COLO668 (cell line): ENCODE measurements around the gene CLASP1.

ENCODE experiments used
- DNase-seq: peaks from one replicate; lab custom pipeline; 2025; ENCODE audit not compliant: unreplicated experiment; lab: John Stamatoyannopoulos, UW

The CLASP1 gene

GRCh38 chr2:121506621-121507020 lies 142.6 kb downstream of the CLASP1 start:
- no peak for DNase-seq

GRCh38 chr2:121505986-121506586 lies 143.2 kb downstream of the CLASP1 start:
- no peak for DNase-seq

GRCh38 chr2:121505005-121505404 lies 144.3 kb downstream of the CLASP1 start:
- no peak for DNase-seq

GRCh38 chr2:121504316-121504715 lies 144.9 kb downstream of the CLASP1 start:
- no peak for DNase-seq

DNA sequence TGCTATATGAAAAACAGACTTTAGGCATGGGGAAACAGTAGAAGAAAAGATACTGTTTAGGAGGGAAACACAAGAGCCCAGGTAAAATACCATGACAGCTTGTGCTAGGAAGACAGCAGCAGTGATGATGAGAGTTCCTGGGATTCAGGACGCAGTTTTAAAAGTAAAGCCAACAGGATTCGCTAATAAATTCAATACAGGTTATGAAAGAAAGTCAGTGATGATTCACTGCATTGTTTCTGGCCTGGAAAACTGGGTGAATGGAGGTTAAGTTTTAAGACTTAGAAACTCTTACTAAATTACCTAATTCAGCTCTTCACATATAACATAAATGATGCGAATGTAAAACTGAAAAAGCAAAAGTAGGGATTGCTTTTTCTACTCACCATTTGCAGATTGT lies 146.5 kb downstream of the CLASP1 start:
- no peak for DNase-seq

DNA sequence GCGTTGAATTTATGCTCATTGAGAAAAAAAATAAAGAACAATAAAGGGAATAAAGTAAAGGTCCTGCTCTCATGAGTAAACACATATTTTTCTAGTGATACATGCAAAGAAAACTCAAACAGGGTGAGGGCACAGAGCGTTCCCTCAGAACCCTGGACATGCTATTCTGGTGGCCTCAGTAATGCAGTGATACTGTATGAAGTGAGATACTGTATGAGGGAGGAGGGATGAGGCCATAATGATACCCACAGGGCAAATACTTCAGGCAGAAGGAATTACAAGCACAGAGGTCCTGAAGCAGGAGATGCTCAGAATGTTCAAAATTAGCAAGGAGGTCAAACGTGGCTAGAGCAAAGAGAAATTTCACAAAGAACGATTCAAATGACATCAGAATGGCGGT lies 147.0 kb downstream of the CLASP1 start:
- DNase-seq, result no peak

DNA sequence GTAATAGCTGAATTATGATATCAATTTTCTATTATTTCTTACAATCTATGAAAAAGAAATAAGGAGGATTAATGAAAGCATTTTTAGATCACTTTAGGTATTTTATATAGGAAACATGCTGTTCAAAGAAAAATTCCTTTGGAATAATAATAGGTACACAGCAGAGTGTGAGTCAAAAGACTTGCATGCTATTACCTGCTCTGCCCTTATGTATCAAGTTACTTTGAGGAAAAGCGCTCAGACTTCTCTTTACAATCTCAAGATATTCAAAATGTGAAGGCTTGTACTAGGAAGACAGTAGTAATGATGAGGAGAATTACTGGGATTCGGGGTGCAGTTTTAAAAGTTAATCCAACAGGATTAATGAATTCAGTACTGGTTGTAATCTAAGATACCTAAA lies 147.7 kb downstream of the CLASP1 start:
- DNase-seq, result no peak

DNA sequence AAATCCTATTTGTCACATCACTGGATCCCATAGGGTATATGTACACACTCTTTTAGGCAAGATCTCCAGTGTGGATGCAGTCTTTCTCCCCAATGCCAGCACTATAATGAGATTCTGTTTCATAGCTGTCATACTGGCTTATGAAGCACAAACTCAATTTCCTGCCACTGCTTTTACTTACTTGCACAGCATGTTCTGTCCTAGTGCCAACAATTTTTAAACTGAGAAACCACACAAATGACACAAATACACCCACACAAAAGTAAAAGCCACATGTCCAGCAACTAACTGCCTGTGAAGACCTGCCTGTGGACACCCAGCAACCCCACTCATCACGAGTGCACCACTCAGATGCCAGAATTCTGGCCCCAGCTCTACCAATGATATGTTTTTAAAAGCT lies 148.2 kb downstream of the CLASP1 start:
- DNase-seq, result no peak

- no peak for DNase-seq
These were observed 150.5 kb downstream of the CLASP1 start for GRCh38 chr2:121498731-121499130.

- DNase-seq, result no peak
These were observed 156.9 kb downstream of the CLASP1 start for GRCh38 chr2:121492409-121492808.

DNA sequence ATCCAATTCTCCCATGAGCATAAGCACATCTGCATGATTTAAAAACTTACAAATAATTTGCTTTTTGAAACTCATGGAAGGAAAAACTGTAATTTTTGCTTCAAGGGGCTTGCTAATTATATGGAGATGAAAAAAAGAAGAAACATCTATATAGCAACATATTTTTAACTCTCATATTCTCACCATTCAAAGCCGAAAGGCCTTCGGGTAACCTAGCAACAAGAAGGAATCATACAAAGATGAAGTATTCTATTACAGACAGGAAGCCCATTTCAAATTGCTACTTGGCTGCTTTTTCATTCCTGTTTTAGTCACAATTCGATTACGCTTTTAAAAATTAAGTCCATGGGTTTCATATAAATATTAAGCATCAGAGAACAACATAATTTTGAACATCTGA lies 157.7 kb downstream of the CLASP1 start:
- DNase-seq, result no peak

- DNase-seq, result no peak
These were observed 158.6 kb downstream of the CLASP1 start for GRCh38 chr2:121490584-121491133.

DNA sequence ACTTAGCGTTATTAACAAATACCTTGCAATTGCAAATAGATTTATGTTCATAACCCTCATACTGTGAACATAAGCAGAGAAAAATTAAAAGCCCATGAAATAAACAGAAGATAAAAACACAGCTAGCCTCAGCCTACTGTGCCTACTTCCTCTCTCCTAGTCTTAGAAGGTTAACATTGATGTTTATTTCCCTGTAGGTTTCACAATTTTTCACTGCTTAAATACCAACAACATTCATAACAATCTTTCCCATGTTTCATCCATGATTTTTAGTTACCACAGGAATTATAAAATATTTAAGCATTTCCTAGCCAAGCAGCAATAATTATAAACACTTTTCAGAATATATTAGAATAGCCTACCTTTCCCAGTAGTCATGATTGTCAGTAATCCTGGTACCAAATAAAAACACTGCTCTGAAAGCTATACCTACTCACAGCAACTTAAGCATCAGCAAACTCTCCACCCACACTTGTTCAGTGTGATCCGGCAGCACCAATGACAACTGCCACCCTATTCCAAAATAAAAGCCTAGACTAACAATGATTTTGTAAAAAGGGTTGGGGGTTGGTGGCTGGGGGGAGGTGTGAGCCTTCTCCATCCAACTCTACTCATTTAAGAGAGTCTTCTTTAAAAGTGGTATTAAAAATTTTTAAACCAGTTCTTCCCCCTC lies 159.2 kb downstream of the CLASP1 start:
- DNase-seq, result no peak

DNA sequence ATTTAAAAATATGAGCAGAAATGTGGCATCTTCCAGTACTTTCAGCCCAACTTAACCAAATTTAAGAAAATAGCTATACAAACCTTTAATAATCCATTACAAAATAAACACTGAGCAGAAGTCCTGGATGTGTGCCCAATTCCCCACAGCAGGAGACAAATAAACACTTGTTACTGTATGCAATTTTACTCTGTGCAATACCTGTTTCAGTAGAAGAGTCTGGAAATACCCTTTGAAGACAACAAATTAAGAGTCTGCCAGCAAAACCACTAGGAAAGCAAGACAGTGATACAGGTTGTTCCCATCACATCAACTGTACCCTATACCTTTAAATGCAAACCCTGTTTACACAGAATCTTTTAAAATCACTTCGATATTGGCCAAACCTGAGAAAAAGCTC lies 160.0 kb downstream of the CLASP1 start:
- peak; percentile 67 for DNase-seq

DNA sequence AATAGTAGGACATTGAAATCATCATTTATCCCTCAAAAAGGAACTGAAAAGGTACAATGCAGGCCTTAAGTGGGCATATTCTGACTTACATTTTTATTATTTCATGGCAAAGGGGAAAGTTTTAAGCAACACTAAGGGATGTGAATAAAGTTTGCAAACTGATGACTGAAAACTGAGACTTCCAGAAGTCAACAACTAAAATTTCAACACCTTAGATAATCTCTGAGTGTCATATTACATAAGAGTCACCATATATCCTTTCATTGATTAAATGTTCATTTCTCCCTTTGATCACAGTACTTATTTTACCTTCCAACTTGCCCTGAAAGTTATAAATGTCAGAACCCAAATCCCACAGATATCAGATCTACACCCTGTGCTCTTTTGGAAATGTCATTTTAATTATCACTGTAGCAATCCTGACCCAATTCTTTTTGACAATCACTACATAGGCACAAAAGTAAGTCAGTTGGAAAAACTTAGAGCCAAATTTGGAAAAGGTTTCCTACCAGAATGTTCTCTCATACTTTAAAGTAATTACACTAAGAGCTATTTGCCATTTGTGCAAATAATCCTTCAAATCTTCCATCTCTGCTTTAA lies 163.0 kb downstream of the CLASP1 start:
- no peak for DNase-seq

DNA sequence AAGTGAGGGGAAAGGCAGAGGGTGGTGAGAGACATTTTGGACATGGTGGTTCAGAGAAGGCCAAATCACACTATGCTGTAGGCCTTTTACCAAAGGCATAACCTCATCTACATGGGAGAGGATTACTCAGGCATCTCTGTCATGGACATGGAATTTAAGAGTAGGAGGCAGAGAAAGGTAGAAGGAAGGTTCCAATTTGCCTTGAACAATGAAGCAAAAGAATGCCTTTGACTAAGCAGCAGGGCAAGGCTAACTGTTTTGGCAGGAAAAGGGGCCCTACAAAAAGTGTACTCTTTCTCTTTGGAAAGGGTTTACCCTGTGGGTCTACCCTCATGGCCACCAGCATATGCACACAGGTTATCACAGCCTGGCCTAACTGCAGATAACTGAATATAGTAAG lies 164.2 kb downstream of the CLASP1 start:
- no peak for DNase-seq

DNA sequence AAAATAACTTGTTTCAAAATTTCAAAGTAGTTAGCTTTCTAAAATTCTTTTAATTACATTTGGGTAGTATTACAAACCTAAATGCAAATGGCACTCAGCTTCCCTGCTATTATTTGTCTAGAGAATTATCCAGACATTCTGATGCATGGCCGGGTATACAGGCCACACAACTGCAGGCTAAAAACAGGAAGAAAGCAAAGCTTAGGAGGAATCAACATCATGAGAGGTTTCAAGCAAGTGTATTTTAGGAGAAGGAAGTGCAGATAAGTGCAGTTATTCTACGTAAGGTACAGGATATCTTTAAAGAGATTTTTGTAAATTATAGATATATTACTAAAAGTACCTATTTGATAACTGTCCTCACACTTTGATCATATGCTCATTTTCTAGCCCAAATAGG lies 165.4 kb downstream of the CLASP1 start:
- DNase-seq, result no peak

- no peak for DNase-seq
These were observed 166.2 kb downstream of the CLASP1 start for GRCh38 chr2:121483021-121483420.

- DNase-seq, result no peak
These were observed 168.4 kb downstream of the CLASP1 start for GRCh38 chr2:121480826-121481225.

- DNase-seq, result no peak
These were observed 169.3 kb downstream of the CLASP1 start for GRCh38 chr2:121479882-121480522.

DNA sequence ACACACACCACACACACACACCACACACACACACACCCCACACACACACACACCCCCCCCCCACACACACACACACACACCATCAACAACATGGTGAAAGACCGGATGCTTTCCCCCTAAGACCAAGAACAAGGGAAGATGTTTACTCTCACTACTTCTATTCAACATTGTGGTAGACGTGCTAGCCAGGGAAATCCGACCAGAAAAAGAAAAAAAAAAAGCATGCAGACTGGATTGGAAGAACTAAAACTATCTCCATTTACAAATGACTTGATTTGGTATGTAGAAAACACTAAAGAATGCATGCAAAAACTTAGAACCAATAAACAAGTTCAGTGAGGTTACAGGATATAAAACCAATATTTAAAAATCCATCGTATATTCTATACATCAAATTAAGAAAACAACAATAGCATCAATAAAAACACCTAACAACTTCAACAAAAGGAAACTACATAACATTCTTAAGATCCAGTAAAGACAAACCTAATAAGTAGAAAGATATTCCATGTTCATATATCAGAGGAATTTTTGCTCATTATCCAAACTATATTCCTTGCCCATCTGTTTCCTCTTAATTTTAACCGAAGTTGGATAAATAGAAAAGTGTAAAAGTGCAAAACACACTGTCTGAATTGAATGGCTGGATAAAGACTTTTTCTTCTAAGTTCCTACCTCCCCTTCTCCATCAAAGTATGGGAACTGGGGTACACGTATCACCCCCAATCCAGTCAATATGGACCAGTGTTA lies 170.1 kb downstream of the CLASP1 start:
- no peak for DNase-seq
